ENCODE data around the gene ARID3A. TPM values are rescaled to one million over a fixed set of nuclear protein-coding genes. Genes with fewer than 3 reads are reported as not detected.

Gene ARID3A
- total RNA-seq, 1 experiment from 2014 or later, result 0.85 TPM

GRCh38 chr19:963486-963951 lies 37.7 kb downstream of the ARID3A start:
- CTCF ChIA-PET, result no interaction called here
- Mint-ChIP-seq H3K4me3 (ENCODE audit: low read depth, unreplicated experiment) (no peak overlapping the region), H3K9me3 (ENCODE audit: low read depth, unreplicated experiment) (no peaks in the 10 kb centered on the region), H3K27ac (ENCODE audit: unreplicated experiment) (no peak overlapping the region), H3K27me3 (ENCODE audit: unreplicated experiment) (peaks cover 52% of the 10 kb centered on the region), H3K4me1 (ENCODE audit: low read depth, unreplicated experiment) (peaks cover 8% of the 10 kb centered on the region), H3K36me3 (ENCODE audit: insufficient read depth, unreplicated experiment) (no peaks in the 10 kb centered on the region)
- BruUV-seq (replicated peaks), result no TSS peak
- TF ChIP-seq CTCF (IDR thresholded peaks at IDR 0.05; ENCODE audit: unreplicated experiment), result no peak
- DNase-seq, result no peak
- intact Hi-C loops (cut with micrococcal nuclease; ENCODE audit: unreplicated experiment), result no loop called here

DNA sequence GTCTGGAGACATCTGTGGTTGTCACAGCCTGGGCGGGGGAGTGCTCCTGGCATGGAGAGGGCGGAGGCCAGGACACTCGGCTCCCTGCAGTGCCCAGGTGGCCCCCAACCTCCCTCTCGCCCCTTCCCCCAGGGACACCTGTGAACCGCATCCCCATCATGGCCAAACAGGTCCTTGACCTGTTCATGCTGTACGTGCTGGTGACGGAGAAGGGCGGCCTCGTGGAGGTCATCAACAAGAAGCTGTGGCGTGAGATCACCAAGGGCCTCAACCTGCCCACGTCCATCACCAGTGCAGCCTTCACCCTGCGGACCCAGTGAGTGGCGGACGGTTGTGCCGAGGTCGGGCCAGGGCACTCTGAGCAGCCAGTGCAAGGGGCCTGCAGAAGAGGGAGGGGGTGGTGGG lies 38.3 kb downstream of the ARID3A start:
- no peak for TF ChIP-seq CTCF (IDR thresholded peaks at IDR 0.05; ENCODE audit: unreplicated experiment)
- no peak overlapping the region for H3K4me3 Mint-ChIP-seq (ENCODE audit: low read depth, unreplicated experiment)
- H3K27ac Mint-ChIP-seq (ENCODE audit: unreplicated experiment), result no peak overlapping the region
- no peaks in the 10 kb centered on the region for H3K9me3 Mint-ChIP-seq (ENCODE audit: low read depth, unreplicated experiment)
- DNase-seq, result no peak
- H3K36me3 Mint-ChIP-seq (ENCODE audit: insufficient read depth, unreplicated experiment), result no peaks in the 10 kb centered on the region
- CTCF ChIA-PET, result no interaction called here
- H3K4me1 Mint-ChIP-seq (ENCODE audit: low read depth, unreplicated experiment), result peaks cover 8% of the 10 kb centered on the region
- intact Hi-C loops (cut with micrococcal nuclease; ENCODE audit: unreplicated experiment), result no loop called here
- peaks cover 46% of the 10 kb centered on the region for H3K27me3 Mint-ChIP-seq (ENCODE audit: unreplicated experiment)
- no TSS peak for BruUV-seq (replicated peaks)

GRCh38 chr19:964761-965694 lies 39.2 kb downstream of the ARID3A start:
- BruUV-seq (replicated peaks), result no TSS peak
- no peak for DNase-seq
- intact Hi-C loops (cut with micrococcal nuclease; ENCODE audit: unreplicated experiment), result no loop called here

DNA sequence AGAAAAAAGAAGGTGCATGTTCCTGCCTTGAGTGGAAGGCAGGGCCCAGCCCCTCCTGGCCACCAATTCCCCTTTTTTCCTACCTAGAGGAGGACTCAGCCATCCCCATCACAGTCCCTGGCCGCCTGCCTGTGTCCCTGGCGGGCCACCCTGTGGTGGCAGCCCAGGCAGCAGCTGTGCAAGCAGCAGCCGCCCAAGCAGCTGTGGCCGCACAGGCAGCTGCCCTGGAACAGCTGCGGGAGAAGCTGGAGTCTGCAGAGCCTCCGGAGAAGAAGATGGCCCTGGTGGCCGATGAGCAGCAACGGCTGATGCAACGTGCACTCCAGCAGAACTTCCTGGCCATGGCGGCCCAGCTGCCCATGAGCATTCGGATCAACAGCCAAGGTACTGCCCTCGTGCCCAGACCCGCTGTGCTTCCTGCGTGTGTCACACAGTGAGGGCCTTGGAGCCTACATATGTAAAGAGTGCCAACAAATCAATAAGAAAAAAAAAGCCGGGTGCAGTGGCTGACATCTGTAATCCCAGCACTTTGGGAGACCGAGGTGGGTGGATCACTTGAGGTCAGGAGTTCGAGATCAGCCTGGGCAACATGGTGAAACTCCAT lies 40.8 kb downstream of the ARID3A start:
- H3K27me3 Mint-ChIP-seq (ENCODE audit: unreplicated experiment), result peaks cover 28% of the 10 kb centered on the region
- no peak for DNase-seq
- H3K4me1 Mint-ChIP-seq (ENCODE audit: low read depth, unreplicated experiment), result peaks cover 8% of the 10 kb centered on the region
- no peak for TF ChIP-seq CTCF (IDR thresholded peaks at IDR 0.05; ENCODE audit: unreplicated experiment)
- CTCF ChIA-PET, result interaction anchor here (0.7 kb wide), 1 partner anchor 198 kb away, joined by 3 read pairs; no protein-coding TSS in a partner anchor
- H3K9me3 Mint-ChIP-seq (ENCODE audit: low read depth, unreplicated experiment), result no peaks in the 10 kb centered on the region
- intact Hi-C loops (cut with micrococcal nuclease; ENCODE audit: unreplicated experiment), result no loop called here
- H3K27ac Mint-ChIP-seq (ENCODE audit: unreplicated experiment), result no peak overlapping the region
- no peaks in the 10 kb centered on the region for H3K36me3 Mint-ChIP-seq (ENCODE audit: insufficient read depth, unreplicated experiment)
- H3K4me3 Mint-ChIP-seq (ENCODE audit: low read depth, unreplicated experiment), result no peak overlapping the region
- no TSS peak for BruUV-seq (replicated peaks)

More at GRCh38 chr19:964761-965694, 39.2 kb downstream of the ARID3A start:
- Mint-ChIP-seq H3K9me3 (ENCODE audit: low read depth, unreplicated experiment) (no peaks in the 10 kb centered on the region), H3K4me1 (ENCODE audit: low read depth, unreplicated experiment) (peaks cover 8% of the 10 kb centered on the region), H3K4me3 (ENCODE audit: low read depth, unreplicated experiment) (no peak overlapping the region), H3K27me3 (ENCODE audit: unreplicated experiment) (peaks cover 37% of the 10 kb centered on the region), H3K27ac (ENCODE audit: unreplicated experiment) (no peak overlapping the region), H3K36me3 (ENCODE audit: insufficient read depth, unreplicated experiment) (no peaks in the 10 kb centered on the region)
- CTCF ChIA-PET, result no interaction called here
- no peak for TF ChIP-seq CTCF (IDR thresholded peaks at IDR 0.05; ENCODE audit: unreplicated experiment)

Data from Calu3 (cell line).